PC-3 (cell line): ENCODE data around the gene MUC3A. TPM values are rescaled to one million over a fixed set of nuclear protein-coding genes. Genes with fewer than 3 reads are reported as not detected.

Experiments
- ATAC-seq: fragments of 200-7000 bp; cut with Tn5 transposase; 2 replicates; pipeline ENCODE4 v1.9.1; 2020; ENCODE audit warnings: mild to moderate bottlenecking, moderate library complexity
- BruUV-seq: library from RNA; stranded (reverse); fragments of 400-500 nt; replicated peaks from 2 replicates; lab custom pipeline; 2021; lab: Mats Ljungman, UMichigan
- CTCF ChIA-PET: fragments of 300-600 bp; sonication (Branson Sonifier 250); formaldehyde crosslinking; loops from one replicate; lab custom pipeline; 2022; ENCODE audit warnings: antibody characterized with exemption; lab: Charles Lee
- POLR2A ChIA-PET: fragments of 300-600 bp; sonication (Branson Sonifier 250); formaldehyde crosslinking; loops from one replicate; lab custom pipeline; 2022; ENCODE audit warnings: antibody characterized with exemption; ENCODE audit not compliant: unreplicated experiment; lab: Charles Lee
- DNase-seq: peaks from one replicate; pipeline ENCODE4 v3.0.0-alpha.2; 2015
- H2AFZ ChIP-seq: fragments of 300-600 bp; sonication (generic); 2 replicates; pipeline ENCODE4 v1.6.0; 2016; ENCODE audit warnings: antibody characterized with exemption, low read length
- H3F3A ChIP-seq: fragments of 300-600 bp; sonication (generic); one replicate; pipeline ENCODE4 v1.6.0; 2017; ENCODE audit warnings: antibody characterized with exemption, low read length, control low read depth, mild to moderate bottlenecking; ENCODE audit not compliant: unreplicated experiment
- H3K27ac ChIP-seq: fragments of 300-600 bp; sonication (generic); 2 replicates; pipeline ENCODE4 v1.5.1; 2016; ENCODE audit warnings: mild to moderate bottlenecking, low read length
- H3K27me3 ChIP-seq: fragments of 300-600 bp; sonication (generic); 2 replicates; pipeline ENCODE4 v1.6.1; 2016; ENCODE audit warnings: low read length, mixed read lengths
- H3K36me3 ChIP-seq: fragments of 300-600 bp; sonication (generic); 2 replicates; pipeline ENCODE4 v1.6.1; 2016; ENCODE audit warnings: low read depth, mixed run types, low read length, mixed read lengths
- H3K4me1 ChIP-seq: fragments of 300-600 bp; sonication (generic); 2 replicates; pipeline ENCODE4 v1.5.1; 2016; ENCODE audit warnings: low read length; ENCODE audit not compliant: insufficient read depth
- H3K4me2 ChIP-seq: fragments of 300-600 bp; sonication (generic); 2 replicates; pipeline ENCODE4 v1.6.0; 2016; ENCODE audit warnings: low read length
- H3K4me3 ChIP-seq: fragments of 300-600 bp; sonication (generic); 2 replicates; pipeline ENCODE4 v1.5.1; 2016; ENCODE audit warnings: mild to moderate bottlenecking, low read length, mixed read lengths
- H3K79me2 ChIP-seq: fragments of 300-600 bp; sonication (generic); 2 replicates; pipeline ENCODE4 v1.6.1; 2017; ENCODE audit warnings: low read length, mixed read lengths
- H3K9ac ChIP-seq: fragments of 300-600 bp; sonication (generic); 2 replicates; pipeline ENCODE4 v1.6.0; 2016; ENCODE audit warnings: mild to moderate bottlenecking, low read length
- H3K9me2 ChIP-seq: fragments of 300-600 bp; sonication (generic); replicated peaks from 2 replicates; pipeline ENCODE4 v1.6.1; 2016; ENCODE audit warnings: mixed run types, low read length, mixed read lengths
- H3K9me3 ChIP-seq: fragments of 300-600 bp; sonication (generic); 2 replicates; pipeline ENCODE4 v1.6.1; 2016; ENCODE audit warnings: low read length, mixed read lengths
- H4K20me1 ChIP-seq: fragments of 300-600 bp; sonication (generic); 2 replicates; pipeline ENCODE4 v1.6.1; 2016; ENCODE audit warnings: low read length, mixed read lengths
- CTCF ChIP-seq: fragments of 300-600 bp; sonication (generic); conservative IDR thresholded peaks from 2 replicates; pipeline ENCODE4 v1.5.1; 2017; ENCODE audit warnings: antibody characterized with exemption, low read depth, mild to moderate bottlenecking, low read length
- EZH2 ChIP-seq: fragments of 300-600 bp; sonication (generic); IDR thresholded peaks from one replicate; pipeline ENCODE4 v1.6.1; 2017; ENCODE audit warnings: antibody characterized with exemption, mild to moderate bottlenecking, low read length; ENCODE audit not compliant: unreplicated experiment
- EZH2phosphoT487 ChIP-seq: fragments of 300-600 bp; sonication (generic); IDR thresholded peaks from 2 replicates; pipeline ENCODE4 v1.6.1; 2018; ENCODE audit warnings: mild to moderate bottlenecking, antibody characterized with exemption, low read length, borderline replicate concordance
- intact Hi-C: fragments of 100-400 bp; cut with micrococcal nuclease; formaldehyde crosslinking; loops from 2 replicates; pipeline ENCODE4 v1.9.0; 2023
- total RNA-seq: library from RNA; depleted of rRNA; stranded (reverse); fragments of >200 nt; gene quantifications from 2 replicates; pipeline ENCODE4 v1.2.3, GENCODE V29; 2014

Gene MUC3A
- total RNA-seq, 1 experiment from 2014 or later: 0.11 TPM

GRCh38 chr7:100951888-100952560 is 2.7 kb downstream of the MUC3A start:
- ATAC-seq: no peak
- Histone ChIP-seq H3K4me1 (no peaks in the 10 kb centered on the region), H3K9me3 (no peaks in the 10 kb centered on the region), H3K4me2 (no peak overlapping the region), H3K4me3 (no peak overlapping the region), H3K9ac (no peak overlapping the region), H4K20me1 (no peaks in the 10 kb centered on the region), H3K36me3 (no peaks in the 10 kb centered on the region), H3F3A (no peaks in the 10 kb centered on the region), H3K27me3 (peaks cover 8% of the 10 kb centered on the region; the same call in 1 of the 2 replicates), H3K27ac (no peak overlapping the region), H3K79me2 (no peaks in the 10 kb centered on the region), H2AFZ (no peak overlapping the region), H3K9me2 (no peaks in the 10 kb centered on the region)
- ChIA-PET CTCF (no interaction called here), POLR2A (no interaction called here)
- BruUV-seq: no TSS peak
- no peak for DNase-seq
- TF ChIP-seq EZH2phosphoT487: no peak
- no peak for TF ChIP-seq CTCF
- TF ChIP-seq EZH2: no peak
- intact Hi-C loops: no loop called here

GRCh38 chr7:100952641-100953040 is 3.3 kb downstream of the MUC3A start:
- Histone ChIP-seq H3K36me3 (no peaks in the 10 kb centered on the region), H3K4me3 (no peak overlapping the region), H4K20me1 (no peaks in the 10 kb centered on the region), H3K9ac (no peak overlapping the region), H2AFZ (no peak overlapping the region), H3K4me2 (no peak overlapping the region), H3K27me3 (peaks cover 8% of the 10 kb centered on the region; the same call in 1 of the 2 replicates), H3K79me2 (no peaks in the 10 kb centered on the region), H3K9me2 (no peaks in the 10 kb centered on the region), H3K27ac (no peak overlapping the region), H3F3A (no peaks in the 10 kb centered on the region), H3K4me1 (no peaks in the 10 kb centered on the region), H3K9me3 (no peaks in the 10 kb centered on the region)
- no peak for DNase-seq
- ATAC-seq: no peak
- TF ChIP-seq EZH2phosphoT487: no peak
- TF ChIP-seq EZH2: no peak
- no peak for TF ChIP-seq CTCF
- ChIA-PET POLR2A (no interaction called here), CTCF (no interaction called here)
- BruUV-seq: no TSS peak
- intact Hi-C loops: no loop called here

GRCh38 chr7:100957832-100958421 is 8.6 kb downstream of the MUC3A start:
- no peak overlapping the region for H3K27ac ChIP-seq
- no peak overlapping the region for H3K4me2 ChIP-seq
- H4K20me1 ChIP-seq: no peaks in the 10 kb centered on the region
- ATAC-seq: no peak
- TF ChIP-seq EZH2 (no peak), EZH2phosphoT487 (no peak), CTCF (no peak)
- H3K4me1 ChIP-seq: no peaks in the 10 kb centered on the region
- peaks cover 38% of the 10 kb centered on the region for H3K27me3 ChIP-seq
- intact Hi-C loops: no loop called here
- no peaks in the 10 kb centered on the region for H3F3A ChIP-seq
- POLR2A ChIA-PET: interaction anchor here (0.6 kb wide), 2 partner anchors 296 to 1339 kb away, joined by 4 to 17 read pairs; no protein-coding TSS in a partner anchor
- no peaks in the 10 kb centered on the region for H3K9me2 ChIP-seq
- no peak overlapping the region for H3K4me3 ChIP-seq
- H3K9me3 ChIP-seq: no peaks in the 10 kb centered on the region
- H3K36me3 ChIP-seq: no peaks in the 10 kb centered on the region
- DNase-seq: no peak
- no TSS peak for BruUV-seq
- H3K9ac ChIP-seq: no peak overlapping the region
- no peaks in the 10 kb centered on the region for H3K79me2 ChIP-seq
- H2AFZ ChIP-seq: no peak overlapping the region
- CTCF ChIA-PET: interaction anchor here (0.5 kb wide), 1 partner anchor 1746 kb away, joined by 3 read pairs; no protein-coding TSS in a partner anchor
